GM12874 (cell line): ENCODE results near the gene GLIS1.

Experiments used
- TF ChIP-seq, protein P1 (sequence below): IDR thresholded peaks from 2 replicates; pipeline ENCODE4 v1.5.1; 2011; ENCODE audit warnings: low read depth, mild to moderate bottlenecking, control low read depth, low read length, moderate library complexity; ENCODE audit not compliant: insufficient read depth

GLIS1 gene

DNA sequence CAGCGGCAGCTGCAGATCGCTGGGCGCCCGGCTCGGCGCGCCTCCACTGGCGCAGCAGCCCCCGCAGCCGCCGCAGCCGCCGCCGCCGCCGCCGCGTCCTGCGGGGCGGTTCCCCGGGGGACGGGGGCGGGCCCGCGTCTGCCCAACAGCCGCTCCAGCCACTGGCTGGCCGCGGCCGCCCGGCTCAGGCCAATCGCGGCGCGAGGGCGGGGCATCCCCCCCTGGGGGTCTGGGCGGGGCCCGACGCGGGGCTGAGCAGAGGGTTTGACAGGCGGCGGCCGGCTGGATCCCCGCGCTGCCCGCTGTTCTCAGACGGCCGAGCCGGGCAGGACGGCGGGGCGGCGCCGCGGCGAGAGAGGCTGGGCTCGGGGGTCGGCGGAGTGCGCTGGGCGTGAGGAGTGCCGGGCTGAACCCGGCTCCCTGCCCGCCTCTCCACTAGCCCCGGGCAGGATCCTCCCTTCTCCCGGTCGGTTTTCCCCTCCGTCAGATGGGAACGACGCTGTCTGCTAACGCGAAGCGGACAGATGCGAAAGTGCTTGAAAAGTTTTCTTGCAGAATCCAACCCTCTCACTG is at the start of gene GLIS1:
Gene GLIS1, minus strand, starts transcription at position 56 of the 573 bp plus-strand sequence. CDS start 1,100 bp downstream, outside the sequence.
- TF ChIP-seq, protein P1, sequence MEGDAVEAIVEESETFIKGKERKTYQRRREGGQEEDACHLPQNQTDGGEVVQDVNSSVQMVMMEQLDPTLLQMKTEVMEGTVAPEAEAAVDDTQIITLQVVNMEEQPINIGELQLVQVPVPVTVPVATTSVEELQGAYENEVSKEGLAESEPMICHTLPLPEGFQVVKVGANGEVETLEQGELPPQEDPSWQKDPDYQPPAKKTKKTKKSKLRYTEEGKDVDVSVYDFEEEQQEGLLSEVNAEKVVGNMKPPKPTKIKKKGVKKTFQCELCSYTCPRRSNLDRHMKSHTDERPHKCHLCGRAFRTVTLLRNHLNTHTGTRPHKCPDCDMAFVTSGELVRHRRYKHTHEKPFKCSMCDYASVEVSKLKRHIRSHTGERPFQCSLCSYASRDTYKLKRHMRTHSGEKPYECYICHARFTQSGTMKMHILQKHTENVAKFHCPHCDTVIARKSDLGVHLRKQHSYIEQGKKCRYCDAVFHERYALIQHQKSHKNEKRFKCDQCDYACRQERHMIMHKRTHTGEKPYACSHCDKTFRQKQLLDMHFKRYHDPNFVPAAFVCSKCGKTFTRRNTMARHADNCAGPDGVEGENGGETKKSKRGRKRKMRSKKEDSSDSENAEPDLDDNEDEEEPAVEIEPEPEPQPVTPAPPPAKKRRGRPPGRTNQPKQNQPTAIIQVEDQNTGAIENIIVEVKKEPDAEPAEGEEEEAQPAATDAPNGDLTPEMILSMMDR, result no peak

DNA sequence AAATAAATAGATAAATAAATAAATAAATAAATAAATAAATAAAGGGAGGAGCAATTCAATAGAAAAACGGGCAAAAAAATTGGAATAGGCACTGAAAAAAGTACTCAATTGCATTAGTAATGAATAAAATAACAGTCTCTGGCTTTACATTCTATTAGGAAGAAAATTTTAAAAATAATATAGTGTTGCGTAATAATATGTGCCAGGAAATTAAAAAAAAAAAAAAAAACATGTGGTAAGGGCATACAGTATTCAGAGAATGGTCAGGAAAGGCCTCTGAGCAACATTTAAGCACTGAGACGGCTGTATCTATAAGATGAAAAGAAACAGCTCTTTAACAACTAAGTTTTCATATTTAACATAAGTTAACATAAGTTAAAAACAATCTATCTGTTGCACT is 48.7 kb upstream of the GLIS1 start:
- TF ChIP-seq, protein P1, result no peak

DNA sequence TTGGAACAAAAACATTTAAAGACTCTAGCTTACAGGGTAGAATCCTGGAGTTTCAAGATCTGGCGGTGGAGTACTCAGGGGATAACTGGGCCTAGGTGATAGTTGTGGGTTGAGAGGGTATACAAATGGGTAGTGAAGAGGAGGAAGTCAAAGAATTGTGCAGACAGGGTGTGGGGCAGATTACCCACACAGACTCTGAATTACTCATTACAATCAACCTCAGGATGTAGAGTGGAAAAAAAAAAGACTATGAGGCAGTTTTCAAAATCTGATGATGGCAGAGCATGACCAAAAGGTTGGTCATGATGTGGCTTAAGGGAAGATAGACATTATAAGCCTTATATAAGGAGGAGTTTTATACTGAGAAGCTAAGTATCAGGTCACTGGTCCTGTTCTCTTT is 44.1 kb upstream of the GLIS1 start:
- TF ChIP-seq, protein P1, result no peak

DNA sequence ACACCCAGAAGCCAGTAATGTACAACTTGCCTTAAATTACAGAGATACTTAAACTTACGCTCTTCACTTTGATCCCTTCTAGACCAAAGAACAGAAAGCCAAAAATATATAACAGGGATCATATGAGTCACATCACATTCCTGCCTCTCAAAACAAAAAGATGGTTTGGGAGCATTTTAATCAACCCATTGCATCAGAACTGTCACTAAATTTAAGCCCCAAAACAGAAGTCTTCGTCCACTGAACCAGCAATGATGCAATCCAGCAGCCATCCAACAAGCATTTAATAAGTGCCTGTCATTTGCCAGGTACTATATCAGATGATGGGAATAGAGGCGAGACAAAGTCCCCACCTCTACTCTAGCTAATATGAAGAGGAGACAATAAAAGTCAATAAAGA is 42.7 kb upstream of the GLIS1 start:
- TF ChIP-seq, protein P1, result no peak

DNA sequence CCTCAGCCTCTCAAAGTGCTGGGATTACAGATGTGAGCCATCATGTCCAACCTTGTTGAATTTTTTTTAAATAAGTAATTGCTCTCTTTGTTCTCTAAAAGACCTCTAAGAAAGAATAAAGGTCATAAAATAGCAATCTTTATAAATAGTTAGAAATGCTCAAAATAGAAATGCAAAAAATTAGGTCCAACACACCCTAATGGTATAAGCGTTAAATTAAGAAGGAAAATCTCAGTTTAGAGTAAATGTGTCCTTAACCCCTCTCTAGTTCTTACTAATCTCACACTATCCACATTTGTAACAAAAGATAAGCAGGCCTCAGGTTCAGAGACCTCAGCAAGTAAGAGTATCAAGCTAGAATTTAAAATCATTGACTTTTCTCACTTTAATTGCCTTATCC is 38.3 kb upstream of the GLIS1 start:
- TF ChIP-seq, protein P1, result no peak

DNA sequence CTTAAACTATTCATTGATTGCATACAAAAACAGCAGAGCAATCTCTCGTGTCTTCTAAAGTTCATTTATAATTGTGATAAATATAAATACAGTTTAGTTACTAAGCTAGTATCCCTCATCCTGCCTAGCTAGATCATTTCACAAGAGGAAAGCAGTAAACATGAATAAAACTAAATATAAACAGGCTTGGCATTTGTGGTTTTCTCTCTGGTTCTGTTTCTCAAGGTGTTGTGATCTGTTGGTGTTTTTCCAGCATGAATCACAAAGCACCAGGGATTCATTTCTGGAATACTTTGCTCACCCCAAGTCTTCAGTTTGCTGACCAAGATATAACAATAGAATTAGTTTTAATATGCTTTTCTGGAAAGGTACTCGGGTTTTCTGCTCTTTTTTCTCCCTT is 32.7 kb upstream of the GLIS1 start:
- TF ChIP-seq, protein P1, result no peak

DNA sequence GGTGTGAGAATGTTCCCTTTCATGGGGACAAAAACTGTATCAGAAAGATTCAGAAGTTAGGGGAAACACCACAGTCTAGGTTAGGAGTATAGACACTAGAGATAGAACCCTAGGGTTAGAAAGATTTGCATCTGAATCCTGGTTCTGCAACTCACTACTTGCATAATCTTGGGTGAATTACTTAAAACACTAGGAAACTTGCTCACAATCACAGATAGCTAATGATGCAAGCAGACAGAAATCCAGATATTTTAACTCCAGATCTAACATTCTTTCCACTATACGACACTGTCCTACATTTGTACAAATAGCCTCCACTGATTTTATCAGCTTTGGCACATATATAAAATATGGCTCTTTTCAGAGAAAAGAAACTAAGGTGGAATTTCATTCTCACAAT is 30.8 kb upstream of the GLIS1 start:
- TF ChIP-seq, protein P1, result no peak
